ENCODE measurements around the gene MOCOS. TPM values are rescaled to one million over a fixed set of nuclear protein-coding genes. Genes with fewer than 3 reads are reported as not detected.
A peak's percentile ranks its signal among the peaks of the same experiment; 100 is the strongest.

Gene MOCOS
- total RNA-seq, 3 donors from 2014 or later = 5.2 to 9.7 (median 9.1) TPM

GRCh38 chr18:36179562-36180355, 7.5 kb upstream of the MOCOS start:
- H3K27ac ChIP-seq = peak overlapping the region; percentile 30 to 64
- TF ChIP-seq POLR2AphosphoS5 (IDR thresholded peaks at IDR 0.05) (peak in 1 of 3 donors; percentile 36), POLR2A (IDR thresholded peaks at IDR 0.05) (no peak), CTCF (IDR thresholded peaks at IDR 0.05) (no peak)
- intact Hi-C loops (cut with DNase I; ENCODE audit: low total_unique reads) = no loop called here
- DNase-seq (ENCODE audit: low spot score in 2 of 2) = peak; percentile 73 to 74
- no peaks in the 10 kb centered on the region for H3K36me3 ChIP-seq
- no peak overlapping the region for H3K4me3 ChIP-seq
- no peaks in the 10 kb centered on the region for H3K9me3 ChIP-seq
- no peaks in the 10 kb centered on the region for H3K4me1 ChIP-seq
- H3K27me3 ChIP-seq = no peaks in the 10 kb centered on the region

GRCh38 chr18:36181441-36181840, 5.9 kb upstream of the MOCOS start:
- H3K4me1 ChIP-seq = no peaks in the 10 kb centered on the region
- H3K36me3 ChIP-seq = no peaks in the 10 kb centered on the region
- H3K27me3 ChIP-seq = no peaks in the 10 kb centered on the region
- TF ChIP-seq CTCF (IDR thresholded peaks at IDR 0.05) (no peak), POLR2A (IDR thresholded peaks at IDR 0.05) (no peak), POLR2AphosphoS5 (IDR thresholded peaks at IDR 0.05) (no peak)
- intact Hi-C loops (cut with DNase I; ENCODE audit: low total_unique reads) = no loop called here
- H3K27ac ChIP-seq = peak overlapping the region; percentile 30 to 64
- no peak overlapping the region for H3K4me3 ChIP-seq
- no peaks in the 10 kb centered on the region for H3K9me3 ChIP-seq
- no peak for DNase-seq (ENCODE audit: low spot score in 2 of 2)

- no peak overlapping the region for H3K27ac ChIP-seq
- no peaks in the 10 kb centered on the region for H3K36me3 ChIP-seq
- no peaks in the 10 kb centered on the region for H3K27me3 ChIP-seq
- TF ChIP-seq POLR2AphosphoS5 (IDR thresholded peaks at IDR 0.05) (no peak), POLR2A (IDR thresholded peaks at IDR 0.05) (no peak), CTCF (IDR thresholded peaks at IDR 0.05) (no peak)
- intact Hi-C loops (cut with DNase I; ENCODE audit: low total_unique reads) = no loop called here
- H3K9me3 ChIP-seq = no peaks in the 10 kb centered on the region
- no peak for DNase-seq (ENCODE audit: low spot score in 2 of 2)
- no peak overlapping the region for H3K4me3 ChIP-seq
- no peaks in the 10 kb centered on the region for H3K4me1 ChIP-seq
Measured at GRCh38 chr18:36181898-36182506, 5.3 kb upstream of the MOCOS start.

- intact Hi-C loops (cut with DNase I; ENCODE audit: low total_unique reads) = no loop called here
- no peaks in the 10 kb centered on the region for H3K4me1 ChIP-seq
- no peak for DNase-seq (ENCODE audit: low spot score in 2 of 2)
- H3K27me3 ChIP-seq = no peaks in the 10 kb centered on the region
- TF ChIP-seq CTCF (IDR thresholded peaks at IDR 0.05) (no peak), POLR2AphosphoS5 (IDR thresholded peaks at IDR 0.05) (no peak), POLR2A (IDR thresholded peaks at IDR 0.05) (no peak)
- no peak overlapping the region for H3K27ac ChIP-seq
- H3K9me3 ChIP-seq = no peaks in the 10 kb centered on the region
- no peaks in the 10 kb centered on the region for H3K36me3 ChIP-seq
- H3K4me3 ChIP-seq = no peak overlapping the region
Measured at GRCh38 chr18:36183033-36183432, 4.3 kb upstream of the MOCOS start.

- H3K27me3 ChIP-seq = no peaks in the 10 kb centered on the region
- DNase-seq (ENCODE audit: low spot score in 2 of 2) = no peak
- H3K36me3 ChIP-seq = no peaks in the 10 kb centered on the region
- TF ChIP-seq CTCF (IDR thresholded peaks at IDR 0.05) (no peak), POLR2A (IDR thresholded peaks at IDR 0.05) (no peak), POLR2AphosphoS5 (IDR thresholded peaks at IDR 0.05) (no peak)
- H3K27ac ChIP-seq = no peak overlapping the region
- H3K9me3 ChIP-seq = no peaks in the 10 kb centered on the region
- intact Hi-C loops (cut with DNase I; ENCODE audit: low total_unique reads) = no loop called here
- H3K4me3 ChIP-seq = no peak overlapping the region
- H3K4me1 ChIP-seq = no peaks in the 10 kb centered on the region
Measured at GRCh38 chr18:36183987-36184386, 3.3 kb upstream of the MOCOS start.
